Left renal pelvis (tissue), 4 donors: Measurements from ENCODE around the gene ST6GALNAC6. TPM values are rescaled to one million over a fixed set of nuclear protein-coding genes. Genes with fewer than 3 reads are reported as not detected.
A peak's percentile ranks its signal among the peaks of the same experiment; 100 is the strongest.

Experiments
- DNase-seq, 4 donors: peaks; one replicate each; pipeline ENCODE4 v3.0.0-alpha.2; 2013; ENCODE audit warnings: low read depth in 4 of 4, low spot score in 3 of 4
- polyA plus RNA-seq, 4 donors: library from polyadenylated mRNA; unstranded; fragments of 120-200 nt; gene quantifications; one replicate each; pipeline ENCODE4 v1.2.1, GENCODE V29; 2013; ENCODE audit not compliant: insufficient read length in 4 of 4

The ST6GALNAC6 gene
- polyA plus RNA-seq, 4 donors = 38.6 to 46.5 (median 43.3) TPM

DNA sequence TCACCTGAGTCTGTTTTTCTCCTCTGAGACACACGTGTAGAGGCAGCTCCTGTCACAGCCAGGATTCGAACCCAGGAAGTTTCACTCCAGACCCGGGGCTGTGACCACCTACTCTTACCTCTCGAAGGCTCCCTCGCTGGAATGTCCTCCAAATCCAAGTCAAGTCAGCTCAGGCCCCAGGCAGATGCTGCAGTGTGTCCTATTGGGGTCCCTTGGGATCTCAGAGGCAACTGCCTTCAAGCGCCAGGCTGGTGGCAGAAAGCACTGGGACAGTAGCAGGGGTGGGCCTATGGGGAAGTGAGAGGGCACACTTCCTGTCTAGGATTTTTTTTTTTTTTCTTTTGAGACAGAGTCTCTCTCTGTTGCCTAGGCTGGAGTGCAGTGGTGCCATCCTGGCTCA is 18.2 kb upstream of the ST6GALNAC6 start:
- DNase-seq = no peak

GRCh38 chr9:127916720-127917581 is 17.5 kb upstream of the ST6GALNAC6 start, which contains the start of gene ST6GALNAC4:
TSS of gene ST6GALNAC4 (minus strand) at chr9:127917041. CDS start at chr9:127916419, 622 bp downstream.
- DNase-seq = peak in 2 of 4 donors; percentile 66 to 82

GRCh38 chr9:127915801-127916719 is 16.7 kb upstream of the ST6GALNAC6 start:
- DNase-seq = no peak

DNA sequence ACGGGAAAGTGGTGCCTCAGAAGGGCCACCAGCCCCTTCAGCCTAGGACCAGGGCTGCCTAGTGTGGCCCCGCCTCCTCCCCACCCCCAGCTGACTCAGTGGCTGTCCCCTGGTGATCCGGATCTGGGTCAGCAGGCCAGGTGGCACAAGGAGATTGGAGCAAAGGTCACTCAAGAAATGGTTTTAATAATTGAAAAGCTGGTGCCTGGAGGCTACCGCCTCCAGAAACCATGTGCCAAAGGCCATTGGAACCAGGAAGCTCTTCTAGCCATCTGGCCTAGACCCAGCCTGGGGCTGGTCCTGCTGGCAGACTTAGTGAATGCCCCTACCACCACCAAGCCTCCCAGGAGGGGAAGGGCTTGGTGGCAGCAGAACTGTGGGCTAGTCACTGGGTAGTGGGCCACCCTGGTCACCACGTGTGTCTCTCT is 15.9 kb upstream of the ST6GALNAC6 start:
- no peak for DNase-seq

GRCh38 chr9:127913682-127914081 is 14.3 kb upstream of the ST6GALNAC6 start:
- DNase-seq = no peak

- no peak for DNase-seq
These were observed 13.5 kb upstream of the ST6GALNAC6 start for GRCh38 chr9:127912882-127913281.

GRCh38 chr9:127912296-127912695 is 12.9 kb upstream of the ST6GALNAC6 start:
- DNase-seq = no peak

- no peak for DNase-seq
These were observed 11.3 kb upstream of the ST6GALNAC6 start for GRCh38 chr9:127910613-127911205.

- no peak for DNase-seq
These were observed 10.5 kb upstream of the ST6GALNAC6 start for GRCh38 chr9:127909839-127910273.

GRCh38 chr9:127908660-127908926 is 9.2 kb upstream of the ST6GALNAC6 start:
- DNase-seq = no peak

DNA sequence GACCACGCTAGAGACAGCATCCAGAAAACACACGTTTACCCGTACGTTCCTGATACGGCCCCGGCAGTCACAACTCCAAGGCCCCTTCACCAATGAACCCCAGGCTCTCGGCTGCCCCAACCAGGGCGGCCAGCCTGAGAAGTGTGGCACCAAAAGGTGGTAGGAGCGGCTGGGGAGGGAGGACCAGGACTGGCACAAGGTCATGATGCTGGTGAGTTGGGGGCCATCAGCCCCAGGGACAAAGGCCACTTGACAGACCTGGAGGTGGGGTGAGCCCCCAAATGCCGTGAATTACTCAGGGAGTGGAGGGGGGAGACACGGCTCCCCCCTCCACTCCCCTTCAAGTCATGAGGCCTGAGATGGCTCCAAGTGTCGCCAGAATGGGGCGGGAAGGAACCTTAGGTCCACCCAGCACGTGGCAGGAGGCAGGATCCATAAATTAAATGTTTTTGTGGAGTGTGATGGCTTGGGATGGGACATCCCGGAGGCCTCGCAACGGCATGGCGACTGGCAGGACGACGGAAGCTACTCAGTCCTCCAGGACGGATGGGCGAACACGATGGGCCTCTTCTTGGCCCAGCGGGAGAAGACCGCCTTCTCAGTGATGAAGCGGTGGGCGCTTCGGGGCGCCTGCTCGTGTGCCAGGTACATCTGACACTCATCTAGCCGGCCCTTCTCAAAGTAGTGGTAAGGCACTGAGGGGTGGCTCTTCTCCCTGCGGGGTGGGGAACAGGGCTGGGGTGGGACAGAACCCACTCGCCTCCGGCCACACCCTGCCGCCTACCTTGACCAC is 8.7 kb upstream of the ST6GALNAC6 start:
- DNase-seq = no peak

- no peak for DNase-seq
These were observed 6.4 kb upstream of the ST6GALNAC6 start for GRCh38 chr9:127905788-127906191.

DNA sequence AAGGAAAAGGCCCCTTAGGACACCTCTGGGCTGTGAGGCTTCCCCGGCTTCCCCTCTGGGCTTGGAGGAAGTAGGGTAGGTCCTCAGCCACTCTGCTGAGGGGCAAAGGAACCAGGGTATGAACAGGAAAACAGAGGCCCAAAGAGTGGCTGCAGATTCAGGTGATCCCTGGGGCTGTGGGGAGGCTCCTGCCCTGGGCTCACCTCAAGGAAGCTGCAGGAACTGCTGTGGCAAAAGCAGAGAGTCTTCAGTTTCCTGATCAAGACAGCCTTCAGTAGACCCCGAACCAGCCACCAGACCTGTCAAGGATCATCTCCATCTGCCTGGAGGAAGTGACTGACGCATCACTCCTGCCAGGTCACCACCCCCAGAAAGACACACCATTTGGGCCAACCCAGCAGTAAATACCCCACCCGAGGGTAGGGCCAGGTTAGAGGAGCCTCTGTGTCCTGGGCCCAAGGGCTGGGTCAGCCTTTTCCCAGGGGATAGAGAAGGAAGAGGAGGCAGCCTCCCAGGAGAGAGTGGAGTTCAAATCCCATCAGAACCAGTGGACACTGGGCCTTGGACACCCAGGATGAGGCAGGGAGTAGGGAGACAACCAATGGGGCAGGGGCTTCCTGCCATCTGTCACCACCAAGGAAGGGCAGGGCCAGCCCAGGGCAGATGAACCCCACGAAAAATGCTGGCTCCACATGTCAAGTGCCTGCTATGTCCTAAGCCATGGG is 5.8 kb upstream of the ST6GALNAC6 start:
- no peak for DNase-seq

DNA sequence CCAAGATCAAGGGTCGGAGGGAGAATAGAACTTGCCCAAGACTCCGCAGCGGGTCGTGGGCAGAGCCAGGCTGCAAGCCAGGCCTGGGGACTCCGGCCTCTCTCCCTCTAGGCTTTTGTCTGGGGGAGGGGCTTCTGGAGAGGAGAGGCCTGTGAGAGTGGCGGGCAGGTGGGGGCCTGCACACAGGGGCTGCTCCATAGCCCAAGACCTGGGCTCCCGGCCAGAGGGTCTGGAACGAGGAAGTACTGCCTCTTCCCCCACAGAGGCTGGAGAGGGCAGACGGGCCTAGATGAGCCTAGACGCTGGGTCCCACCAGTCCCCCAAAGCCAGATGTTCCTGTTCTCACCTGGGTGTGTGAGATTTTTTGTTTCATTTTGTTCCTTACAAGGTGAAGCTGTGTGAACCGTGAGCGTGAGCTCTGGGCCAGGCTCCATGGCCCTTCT is 5.2 kb upstream of the ST6GALNAC6 start:
- no peak for DNase-seq

DNA sequence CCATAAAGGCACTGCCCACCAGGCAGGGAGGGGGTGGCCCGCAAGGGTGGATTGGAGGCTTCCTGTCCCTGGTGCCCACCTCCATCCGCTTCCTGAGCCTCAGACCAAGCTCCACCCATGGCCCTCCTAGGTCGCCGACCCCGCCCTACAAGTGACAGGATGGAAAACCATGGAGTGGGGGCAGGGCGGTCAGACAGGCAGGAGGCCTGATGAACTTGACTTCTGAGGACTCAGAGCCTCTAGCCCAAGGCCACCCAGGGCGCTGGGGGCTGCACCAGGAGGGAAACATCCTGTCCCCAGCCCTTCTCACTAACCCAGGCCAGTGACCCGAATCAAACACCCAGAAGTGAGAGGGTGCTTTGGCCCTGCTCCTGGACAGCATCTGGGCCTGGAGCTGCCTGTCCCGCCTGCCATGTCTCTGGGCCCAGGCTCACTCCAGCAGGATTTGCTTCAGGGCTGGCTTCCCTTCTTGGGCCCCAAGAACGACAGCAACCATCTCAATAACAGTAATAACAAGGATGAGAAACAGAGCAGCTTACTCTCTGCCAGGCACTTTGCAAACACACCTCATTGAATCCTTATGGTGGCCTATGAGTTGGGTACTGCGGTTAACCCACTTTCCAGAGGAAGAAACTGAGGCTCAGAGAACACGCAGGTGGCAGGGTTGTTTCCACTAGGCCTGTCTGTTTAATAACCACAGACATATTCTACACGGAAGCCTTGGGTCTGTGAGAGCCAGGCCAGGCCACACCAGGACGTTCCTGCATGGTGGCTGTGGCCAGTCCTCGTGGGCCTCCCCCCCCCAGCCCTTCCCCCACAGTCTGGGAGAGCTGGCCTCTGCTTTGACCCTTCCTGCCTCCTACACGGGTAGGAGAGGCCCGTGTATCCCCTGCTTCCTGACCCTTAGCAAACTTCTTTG is 4.4 kb upstream of the ST6GALNAC6 start:
- no peak for DNase-seq

GRCh38 chr9:127898433-127899127 is 823 bp downstream of the ST6GALNAC6 start:
- DNase-seq = no peak

DNA sequence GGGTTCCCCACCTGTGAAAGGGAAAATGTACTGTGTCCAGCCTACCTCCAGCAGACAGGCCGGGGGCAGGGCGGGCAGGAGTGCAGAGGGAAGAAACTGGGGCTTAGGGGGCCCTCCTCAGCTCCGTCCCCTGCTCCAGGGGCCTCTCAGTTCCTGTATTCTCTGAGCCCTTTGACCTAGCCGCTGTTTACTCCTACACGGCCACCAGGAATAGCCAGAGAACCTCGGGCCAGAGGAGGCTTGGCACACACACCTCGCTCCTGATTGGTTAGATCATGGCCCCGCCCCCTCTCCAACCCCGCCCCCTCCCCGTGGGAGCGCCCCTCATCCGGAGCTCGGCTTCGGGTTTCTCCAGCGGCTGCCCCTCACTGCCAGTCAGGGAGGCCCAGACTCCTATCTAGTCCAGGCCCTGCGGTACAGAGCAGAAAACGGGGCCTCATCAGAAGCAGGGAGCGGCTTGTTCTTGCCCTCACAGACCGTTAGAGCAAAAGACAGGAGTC is 2.2 kb downstream of the ST6GALNAC6 start:
- DNase-seq = peak in 1 of 4 donors; percentile 79
